ENCODE results near the gene MRPS2.
A peak's percentile ranks its signal among the peaks of the same experiment; 100 is the strongest.
"Not testable (repeated sequence)": the region's sequence is repeated elsewhere in the genome, so short reads cannot be mapped to it uniquely, and the experiment has no call there.

MRPS2 gene

GRCh38 chr9:135500525-135501260 lies at the start of gene MRPS2:
Gene MRPS2, plus strand, starts transcription at chr9:135500682. Its CDS starts 29 bp downstream, at chr9:135500711.
- peak; percentile 51 for TF ChIP-seq CTCF (IDR thresholded peaks at IDR 0.05; ENCODE audit: low read depth, low read length)
- peak; percentile 84 to 93 for DNase-seq (ENCODE audit: low read depth in 2 of 2)
- peak within 1 kb of the TSS; percentile 85 for H3K4me3 ChIP-seq (replicated peaks in 1 of 2; ENCODE audit: low read depth in 2 of 2, low read length in 2 of 2)

DNA sequence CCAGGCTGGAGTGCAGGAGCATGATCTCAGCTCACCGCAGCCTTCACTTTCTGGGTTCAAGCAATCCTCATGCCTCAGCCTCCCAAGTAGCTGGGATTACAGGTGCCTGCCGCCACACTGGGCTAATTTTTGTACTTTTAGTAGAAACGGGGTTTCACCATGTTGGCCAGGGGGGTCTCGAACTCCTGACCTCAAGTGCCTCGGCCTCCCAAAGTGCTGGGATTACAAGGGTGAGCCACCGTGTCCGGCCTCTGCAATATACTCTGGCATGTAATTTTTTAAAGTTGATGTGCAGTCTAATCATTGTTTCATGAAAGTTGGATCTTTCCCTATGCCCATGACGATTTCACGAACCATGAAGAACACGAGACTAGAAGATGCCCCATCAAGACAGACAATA lies 49.5 kb upstream of the MRPS2 start:
- DNase-seq (ENCODE audit: low read depth in 2 of 2) = no peak
- no peak overlapping the region for H3K4me3 ChIP-seq (replicated peaks in 1 of 2; ENCODE audit: low read depth in 2 of 2, low read length in 2 of 2)
- TF ChIP-seq CTCF (IDR thresholded peaks at IDR 0.05; ENCODE audit: low read depth, low read length) = no peak

DNA sequence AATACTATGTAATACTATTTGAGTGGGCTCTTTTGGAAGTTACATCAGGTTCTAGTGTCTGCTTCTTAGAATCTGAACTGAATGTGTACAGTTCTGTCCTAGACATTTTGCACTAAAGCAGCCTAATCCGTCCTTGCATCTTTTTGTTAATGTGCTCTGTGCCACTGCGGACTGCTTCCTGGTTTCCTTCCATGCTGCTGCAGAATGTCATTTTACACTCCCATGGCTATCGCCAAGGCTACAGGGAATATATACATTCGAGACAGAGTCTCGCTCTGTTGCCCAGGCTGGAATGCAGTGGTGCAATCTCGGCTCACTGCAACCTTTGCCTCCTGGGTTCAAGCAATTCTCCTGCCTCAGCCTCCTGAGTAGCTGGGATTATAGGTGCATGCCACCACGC lies 48.6 kb upstream of the MRPS2 start:
- not testable (repeated sequence) for H3K4me3 ChIP-seq (replicated peaks in 1 of 2; ENCODE audit: low read depth in 2 of 2, low read length in 2 of 2)

GRCh38 chr9:135454737-135455136 lies 45.7 kb upstream of the MRPS2 start:
- no peak overlapping the region for H3K4me3 ChIP-seq (replicated peaks in 1 of 2; ENCODE audit: low read depth in 2 of 2, low read length in 2 of 2)
- no peak for DNase-seq (ENCODE audit: low read depth in 2 of 2)
- TF ChIP-seq CTCF (IDR thresholded peaks at IDR 0.05; ENCODE audit: low read depth, low read length) = no peak

More for the DNA sequence above, 48.6 kb upstream of the MRPS2 start:
- DNase-seq (ENCODE audit: low read depth in 2 of 2) = not testable (repeated sequence)

DNA sequence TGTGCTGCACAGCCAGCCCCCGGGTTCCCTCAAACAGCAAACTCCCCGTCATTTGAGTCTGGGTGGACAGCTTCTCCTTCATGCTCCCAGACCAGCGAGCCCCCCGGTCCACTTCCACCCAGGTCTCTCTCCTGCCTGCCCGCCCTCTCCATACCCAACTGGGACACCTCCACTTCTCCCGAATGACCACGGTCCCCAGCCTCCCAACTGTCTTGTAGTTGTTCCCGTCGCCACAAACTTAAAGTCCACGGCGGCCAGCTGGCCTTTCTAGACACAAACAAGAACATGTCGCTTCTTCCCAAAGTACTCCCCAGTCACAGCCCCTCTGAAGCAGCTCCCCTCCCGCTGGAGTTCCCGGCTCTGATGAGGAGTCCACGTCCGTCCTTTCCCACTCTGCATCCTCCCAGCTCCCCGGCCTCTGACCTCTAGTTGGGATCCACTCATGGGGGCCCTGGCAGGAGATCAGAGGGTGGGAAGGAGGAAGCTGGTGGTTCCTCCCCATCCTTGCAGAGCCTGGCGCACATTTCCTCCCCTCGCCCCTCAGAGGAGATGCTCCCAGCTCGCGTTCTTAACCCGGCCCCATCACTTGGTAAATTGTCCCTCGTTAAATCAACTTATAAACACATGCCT lies 45.0 kb upstream of the MRPS2 start:
- no peak overlapping the region for H3K4me3 ChIP-seq (replicated peaks in 1 of 2; ENCODE audit: low read depth in 2 of 2, low read length in 2 of 2)
- TF ChIP-seq CTCF (IDR thresholded peaks at IDR 0.05; ENCODE audit: low read depth, low read length) = no peak
- DNase-seq (ENCODE audit: low read depth in 2 of 2) = no peak

DNA sequence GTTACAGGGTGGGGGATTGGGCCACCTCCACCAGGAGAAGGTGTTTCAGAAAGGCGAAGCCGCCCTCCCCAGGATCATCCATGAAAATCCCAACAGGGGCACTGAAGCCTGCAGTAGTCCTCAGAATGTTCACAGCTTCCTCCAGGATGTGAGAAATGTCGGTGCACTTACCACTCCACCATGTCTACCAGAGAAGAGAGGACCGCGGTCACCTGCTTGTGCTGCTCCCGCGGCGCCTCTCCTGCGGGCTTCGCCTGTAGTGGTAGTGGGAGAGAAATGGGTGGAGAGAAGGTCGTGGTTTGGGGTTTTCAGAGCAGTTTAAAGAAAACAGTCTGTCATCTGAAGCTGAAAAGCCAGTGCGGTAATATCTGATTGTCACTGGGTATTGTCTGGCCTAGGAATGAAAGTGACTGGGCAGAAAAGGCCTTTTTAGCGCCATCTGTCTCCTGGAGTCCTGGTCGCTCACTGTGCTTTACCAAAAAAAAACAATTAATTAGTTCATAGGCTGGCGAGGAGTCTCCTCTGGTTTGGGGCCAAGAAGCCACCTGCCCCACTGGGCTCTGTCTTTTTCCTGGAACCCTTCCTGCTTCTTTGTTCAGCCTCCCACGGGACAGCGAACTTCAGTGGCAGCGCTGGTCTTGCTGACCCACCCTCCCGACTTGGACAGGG lies 43.9 kb upstream of the MRPS2 start:
- no peak for TF ChIP-seq CTCF (IDR thresholded peaks at IDR 0.05; ENCODE audit: low read depth, low read length)
- no peak for DNase-seq (ENCODE audit: low read depth in 2 of 2)
- H3K4me3 ChIP-seq (replicated peaks in 1 of 2; ENCODE audit: low read depth in 2 of 2, low read length in 2 of 2) = no peak overlapping the region

- DNase-seq (ENCODE audit: low read depth in 2 of 2) = not testable (repeated sequence)
Measured at GRCh38 chr9:135458478-135458877, 42.0 kb upstream of the MRPS2 start.

More at GRCh38 chr9:135458478-135458877, 42.0 kb upstream of the MRPS2 start:
- H3K4me3 ChIP-seq (replicated peaks in 1 of 2; ENCODE audit: low read depth in 2 of 2, low read length in 2 of 2) = not testable (repeated sequence)
